ENCODE measurements around the gene GLUD1.
"Not testable (repeated sequence)": the region's sequence is repeated elsewhere in the genome, so short reads cannot be mapped to it uniquely, and the experiment has no call there.

GLUD1 gene

GRCh38 chr10:87094373-87095235, at the start of gene GLUD1, which contains the start of gene SHLD2:
Gene GLUD1, minus strand, starts transcription at chr10:87094843. Its CDS starts 74 bp downstream, at chr10:87094769.
Gene SHLD2, plus strand, starts transcription at chr10:87095206. Its CDS starts 56,149 bp downstream, at chr10:87151355.
- TF ChIP-seq CTCF (IDR thresholded peaks at IDR 0.05), result no peak
- peak; percentile 93 to 96 for DNase-seq
- Histone ChIP-seq H3K9me3 (no peaks in the 10 kb centered on the region), H3K4me1 (peaks cover 0 to 37% (median 11%) of the 10 kb centered on the region in 4 donors), H3K27ac (peak within 1 kb of the TSS; percentile 96 to 99), H3K36me3 (peaks cover 0 to 11% (median 0%) of the 10 kb centered on the region in 3 donors), H3K4me3 (peak within 1 kb of the TSS; percentile 85 to 94), H3K27me3 (no peaks in the 10 kb centered on the region)
- intact Hi-C loops (cut with DNase I; ENCODE audit: low total_unique reads), result loop anchor here (10.0 kb wide), 2 partner anchors 130 to 400 kb away; partner anchors contain the start of gene ADIRF

- H3K4me1 ChIP-seq; H3K27ac ChIP-seq; intact Hi-C loops (cut with DNase I; ENCODE audit: low total_unique reads); DNase-seq; H3K9me3 ChIP-seq; H3K4me3 ChIP-seq; H3K27me3 ChIP-seq; H3K36me3 ChIP-seq: not testable (repeated sequence)
Observed at GRCh38 chr10:87143109-87143418, 48.4 kb upstream of the GLUD1 start.

- intact Hi-C loops (cut with DNase I; ENCODE audit: low total_unique reads); H3K27me3 ChIP-seq; H3K4me1 ChIP-seq; H3K36me3 ChIP-seq; H3K4me3 ChIP-seq; H3K27ac ChIP-seq; H3K9me3 ChIP-seq: not testable (repeated sequence)
- DNase-seq, result peak in 1 of 2 donors; percentile 23
Observed at GRCh38 chr10:87142230-87143108, 47.8 kb upstream of the GLUD1 start.

GRCh38 chr10:87137478-87137877, 42.8 kb upstream of the GLUD1 start:
- H3K27me3 ChIP-seq; DNase-seq; intact Hi-C loops (cut with DNase I; ENCODE audit: low total_unique reads); H3K27ac ChIP-seq; H3K4me3 ChIP-seq; H3K4me1 ChIP-seq: not testable (repeated sequence)
- Histone ChIP-seq H3K36me3 (peaks cover 0 to 11% (median 0%) of the 10 kb centered on the region in 3 donors), H3K9me3 (peaks cover 0 to 11% (median 0%) of the 10 kb centered on the region in 3 donors)

- intact Hi-C loops (cut with DNase I; ENCODE audit: low total_unique reads); H3K27ac ChIP-seq; DNase-seq; H3K4me1 ChIP-seq; H3K27me3 ChIP-seq; H3K4me3 ChIP-seq: not testable (repeated sequence)
- H3K36me3 ChIP-seq, result peaks cover 0 to 11% (median 0%) of the 10 kb centered on the region in 3 donors
- peaks cover 0 to 11% (median 0%) of the 10 kb centered on the region in 3 donors for H3K9me3 ChIP-seq
Observed at GRCh38 chr10:87134440-87134839, 39.8 kb upstream of the GLUD1 start.

- H3K27ac ChIP-seq; H3K4me3 ChIP-seq; H3K27me3 ChIP-seq; H3K4me1 ChIP-seq; DNase-seq; intact Hi-C loops (cut with DNase I; ENCODE audit: low total_unique reads): not testable (repeated sequence)
- Histone ChIP-seq H3K9me3 (peaks cover 0 to 11% (median 0%) of the 10 kb centered on the region in 3 donors), H3K36me3 (peaks cover 0 to 11% (median 0%) of the 10 kb centered on the region in 3 donors)
Observed at GRCh38 chr10:87133936-87134335, 39.3 kb upstream of the GLUD1 start.

GRCh38 chr10:87132176-87132575, 37.5 kb upstream of the GLUD1 start:
- intact Hi-C loops (cut with DNase I; ENCODE audit: low total_unique reads); H3K4me3 ChIP-seq; H3K27ac ChIP-seq; H3K4me1 ChIP-seq; H3K36me3 ChIP-seq; H3K27me3 ChIP-seq; H3K9me3 ChIP-seq: not testable (repeated sequence)
- DNase-seq, result peak in 1 of 2 donors; percentile 22

GRCh38 chr10:87127607-87128156, 33.0 kb upstream of the GLUD1 start:
- H3K27me3 ChIP-seq; H3K4me1 ChIP-seq; intact Hi-C loops (cut with DNase I; ENCODE audit: low total_unique reads); H3K4me3 ChIP-seq; H3K9me3 ChIP-seq; H3K36me3 ChIP-seq; DNase-seq; H3K27ac ChIP-seq: not testable (repeated sequence)

- H3K36me3 ChIP-seq; H3K9me3 ChIP-seq; H3K4me3 ChIP-seq; H3K27me3 ChIP-seq; DNase-seq; intact Hi-C loops (cut with DNase I; ENCODE audit: low total_unique reads); H3K27ac ChIP-seq; H3K4me1 ChIP-seq: not testable (repeated sequence)
Observed at GRCh38 chr10:87127048-87127447, 32.4 kb upstream of the GLUD1 start.

GRCh38 chr10:87123351-87123750, 28.7 kb upstream of the GLUD1 start:
- H3K4me1 ChIP-seq; H3K27ac ChIP-seq; H3K36me3 ChIP-seq; H3K9me3 ChIP-seq; DNase-seq; H3K4me3 ChIP-seq; intact Hi-C loops (cut with DNase I; ENCODE audit: low total_unique reads); H3K27me3 ChIP-seq: not testable (repeated sequence)

- intact Hi-C loops (cut with DNase I; ENCODE audit: low total_unique reads); DNase-seq; H3K9me3 ChIP-seq; H3K4me3 ChIP-seq; H3K4me1 ChIP-seq; H3K27me3 ChIP-seq; H3K27ac ChIP-seq; H3K36me3 ChIP-seq: not testable (repeated sequence)
Observed at GRCh38 chr10:87119029-87119428, 24.4 kb upstream of the GLUD1 start.

GRCh38 chr10:87118122-87118521, 23.5 kb upstream of the GLUD1 start:
- H3K27ac ChIP-seq; H3K9me3 ChIP-seq; H3K4me3 ChIP-seq; DNase-seq; H3K4me1 ChIP-seq; H3K36me3 ChIP-seq; H3K27me3 ChIP-seq; intact Hi-C loops (cut with DNase I; ENCODE audit: low total_unique reads): not testable (repeated sequence)

Data from tibial artery (tissue), 4 donors.